Stimulated activated CD4-positive, alpha-beta T cell treated with anti-CD3 and anti-CD28 coated beads, TNF-alpha, amount 100 ng/mL, for 24 hours (primary cell): ENCODE data around the gene CSK.
A peak's percentile ranks its signal among the peaks of the same experiment; 100 is the strongest.

ENCODE experiments used
- DNase-seq, 3 experiments: peaks; one replicate each; pipeline ENCODE4 v3.0.0-alpha.2; 2020; ENCODE audit warnings: low read depth in 3 of 3

Gene CSK

GRCh38 chr15:74826364-74826819 lies 44.5 kb downstream of the CSK start, which contains the start of gene CPLX3:
CPLX3 (plus strand) TSS chr15:74826627; CDS start chr15:74826704, 77 bp downstream.
- DNase-seq = peak in 1 of 3 experiments; percentile 38

GRCh38 chr15:74826921-74827320 lies 45.0 kb downstream of the CSK start:
- DNase-seq = no peak

GRCh38 chr15:74827614-74828013 lies 45.7 kb downstream of the CSK start:
- no peak for DNase-seq

- no peak for DNase-seq
Observed at GRCh38 chr15:74828835-74829234, 47.0 kb downstream of the CSK start.

- no peak for DNase-seq
Observed at GRCh38 chr15:74829486-74829885, 47.6 kb downstream of the CSK start.

GRCh38 chr15:74829991-74830390 lies 48.1 kb downstream of the CSK start:
- DNase-seq = no peak

- DNase-seq = no peak
Observed at GRCh38 chr15:74830868-74831267, 49.0 kb downstream of the CSK start.

GRCh38 chr15:74831813-74832495 lies 50.1 kb downstream of the CSK start:
- DNase-seq = no peak

- DNase-seq = no peak
Observed at GRCh38 chr15:74832826-74833225, 50.9 kb downstream of the CSK start.

- no peak for DNase-seq
Observed at GRCh38 chr15:74833376-74834107, 51.7 kb downstream of the CSK start.

GRCh38 chr15:74835312-74835823 lies 53.5 kb downstream of the CSK start:
- DNase-seq = peak in 1 of 3 experiments; percentile 50

GRCh38 chr15:74836846-74837245 lies 55.0 kb downstream of the CSK start:
- no peak for DNase-seq

- DNase-seq = no peak
Observed at GRCh38 chr15:74837482-74838136, 55.7 kb downstream of the CSK start.

- no peak for DNase-seq
Observed at GRCh38 chr15:74838137-74838516, 56.2 kb downstream of the CSK start.

- no peak for DNase-seq
Observed at GRCh38 chr15:74838746-74839525, 57.1 kb downstream of the CSK start.

GRCh38 chr15:74839526-74840395 lies 57.9 kb downstream of the CSK start:
- no peak for DNase-seq

GRCh38 chr15:74840851-74841775 lies 59.2 kb downstream of the CSK start:
- DNase-seq = no peak

GRCh38 chr15:74841891-74842373 lies 60.1 kb downstream of the CSK start:
- no peak for DNase-seq
